GM21737 (cell line): ENCODE results near the gene PFKL.
"Not testable (repeated sequence)": the region's sequence is repeated elsewhere in the genome, so short reads cannot be mapped to it uniquely, and the experiment has no call there.

Source experiments
- ATAC-seq: cut with Tn5 transposase; IDR thresholded peaks from one replicate; pipeline ENCODE4 v1.9.1; 2021; ENCODE audit warnings: mild to moderate bottlenecking, moderate library complexity; ENCODE audit not compliant: unreplicated experiment

Gene PFKL

DNA sequence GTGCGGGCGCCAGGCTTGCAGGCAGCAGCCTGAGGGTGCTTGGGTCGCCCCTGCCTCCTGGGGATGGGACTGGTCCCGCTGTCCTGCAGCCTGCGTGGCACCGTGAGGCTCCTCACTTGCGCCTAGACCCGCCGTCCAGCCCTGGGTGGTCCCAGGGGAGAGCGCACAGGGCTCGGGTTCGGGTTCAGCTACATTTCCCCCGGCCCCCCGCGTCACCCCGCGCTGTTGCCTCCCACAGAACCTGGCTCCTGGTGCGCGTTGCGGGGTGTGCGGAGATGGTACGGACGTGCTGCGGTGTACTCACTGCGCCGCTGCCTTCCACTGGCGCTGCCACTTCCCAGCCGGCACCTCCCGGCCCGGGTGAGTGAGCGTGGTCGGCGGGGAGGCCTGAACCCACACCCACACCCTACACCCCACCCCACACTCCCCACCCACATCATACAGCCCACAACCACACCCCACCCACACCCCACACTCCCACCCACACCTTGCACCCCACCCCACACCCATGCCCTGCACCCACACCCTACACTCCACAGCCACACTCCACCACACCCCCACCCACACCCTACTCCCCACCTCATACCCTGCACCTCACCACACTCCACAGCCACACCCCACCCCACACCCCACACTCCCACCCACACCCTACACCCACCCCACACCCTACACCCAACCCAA, 6.2 kb upstream of the PFKL start:
- ATAC-seq: no peak

DNA sequence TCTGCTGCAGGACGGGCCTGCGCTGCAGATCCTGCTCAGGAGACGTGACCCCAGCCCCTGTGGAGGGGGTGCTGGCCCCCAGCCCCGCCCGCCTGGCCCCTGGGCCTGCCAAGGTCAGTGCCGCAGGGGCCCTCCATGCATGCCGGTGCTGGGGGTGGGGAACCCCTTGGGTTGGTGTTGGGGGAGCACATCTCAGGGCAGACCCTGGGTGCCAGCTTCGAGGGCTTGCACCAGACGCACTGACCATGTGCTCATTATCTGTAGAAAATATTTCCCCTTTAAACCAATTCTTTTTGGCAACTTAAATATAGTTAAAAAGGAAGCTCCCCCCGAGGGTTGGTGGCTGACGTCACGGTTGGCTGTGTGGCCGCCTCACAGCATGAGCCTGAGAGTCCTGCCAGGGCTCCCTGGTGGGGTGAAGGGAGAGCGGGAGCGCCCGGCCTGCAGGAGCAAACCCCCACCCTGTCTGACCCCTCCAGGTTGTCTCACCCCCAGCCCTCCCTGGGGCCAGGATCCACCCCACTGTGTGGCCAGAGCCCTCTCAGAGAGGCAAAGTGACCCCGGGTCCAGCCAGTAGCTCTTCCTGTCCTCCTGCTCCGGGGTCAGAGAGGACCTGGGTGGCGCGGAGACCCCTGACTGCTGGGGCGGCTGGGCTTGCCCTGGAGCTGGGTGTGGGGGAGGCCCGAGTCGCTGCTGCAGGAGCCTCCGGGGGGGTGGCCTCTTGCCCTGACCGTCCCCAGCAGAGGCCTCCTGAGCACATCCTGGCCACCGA, 5.3 kb upstream of the PFKL start:
- no peak for ATAC-seq

GRCh38 chr21:44295163-44295573, 4.7 kb upstream of the PFKL start:
- ATAC-seq: no peak

GRCh38 chr21:44295646-44296045, 4.2 kb upstream of the PFKL start:
- ATAC-seq: no peak

DNA sequence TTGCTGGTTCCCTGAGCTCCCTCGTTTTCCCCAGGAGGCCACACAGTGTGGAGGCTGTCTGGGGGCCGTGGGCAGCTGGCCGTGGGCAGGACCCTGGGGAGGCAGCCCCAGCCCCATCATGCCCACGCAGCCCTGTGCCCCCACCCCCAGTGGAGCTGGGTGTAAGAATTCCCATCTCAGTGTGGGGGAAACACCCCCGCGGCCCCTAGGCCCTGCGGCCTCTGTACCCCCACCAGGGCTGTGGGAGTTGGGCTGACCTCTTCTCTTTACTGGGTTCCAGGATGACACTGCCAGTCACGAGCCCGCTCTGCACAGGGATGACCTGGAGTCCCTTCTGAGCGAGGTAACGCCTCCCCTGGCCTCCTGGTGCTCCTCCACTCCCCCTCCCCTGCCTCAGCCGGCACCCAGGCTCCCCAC, 3.7 kb upstream of the PFKL start:
- no peak for ATAC-seq

DNA sequence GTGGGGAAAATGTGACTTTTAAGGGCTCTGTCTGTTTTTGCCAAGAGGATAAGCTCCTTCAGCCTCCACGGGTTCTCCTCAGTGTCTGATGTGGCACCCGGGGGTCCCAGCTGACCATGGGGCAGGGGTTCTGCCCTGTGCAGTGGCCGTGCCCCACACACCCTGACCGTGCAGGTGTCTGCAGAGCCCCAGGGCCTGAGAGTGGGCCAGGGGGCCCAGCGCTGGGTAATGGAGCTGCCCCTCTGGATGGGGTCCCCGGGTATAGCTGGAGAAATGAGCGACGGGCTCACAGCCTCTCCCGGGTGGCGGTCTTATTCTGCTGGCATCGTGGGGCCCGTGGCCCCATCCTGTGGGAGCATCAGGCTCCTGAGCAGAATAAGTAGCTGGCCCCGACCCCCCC, 2.9 kb upstream of the PFKL start:
- ATAC-seq: no peak

DNA sequence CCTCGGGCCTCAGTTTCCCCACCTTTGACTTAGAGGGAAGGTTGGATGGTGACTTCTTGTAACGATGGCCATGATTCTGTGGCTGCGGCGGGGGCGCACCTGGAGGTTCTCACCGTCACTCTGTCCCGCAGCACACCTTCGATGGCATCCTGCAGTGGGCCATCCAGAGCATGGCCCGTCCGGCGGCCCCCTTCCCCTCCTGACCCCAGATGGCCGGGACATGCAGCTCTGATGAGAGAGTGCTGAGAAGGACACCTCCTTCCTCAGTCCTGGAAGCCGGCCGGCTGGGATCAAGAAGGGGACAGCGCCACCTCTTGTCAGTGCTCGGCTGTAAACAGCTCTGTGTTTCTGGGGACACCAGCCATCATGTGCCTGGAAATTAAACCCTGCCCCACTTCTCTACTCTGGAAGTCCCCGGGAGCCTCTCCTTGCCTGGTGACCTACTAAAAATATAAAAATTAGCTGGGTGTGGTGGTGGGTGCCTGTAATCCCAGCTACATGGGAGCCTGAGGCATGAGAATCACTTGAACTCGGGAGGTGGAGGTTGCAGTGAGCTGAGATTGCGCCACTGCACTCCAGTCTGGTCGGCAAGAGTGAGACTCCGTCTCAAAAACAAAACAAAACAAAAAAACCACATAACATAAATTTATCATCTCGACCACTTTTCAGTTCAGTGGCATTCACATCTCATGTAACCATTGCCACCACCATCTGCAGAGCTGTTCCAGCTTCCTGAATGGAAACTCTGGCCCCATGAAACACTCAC, 2.1 kb upstream of the PFKL start:
- ATAC-seq: no peak

- ATAC-seq: no peak
Observed at GRCh38 chr21:44298301-44298700, 1.6 kb upstream of the PFKL start.

DNA sequence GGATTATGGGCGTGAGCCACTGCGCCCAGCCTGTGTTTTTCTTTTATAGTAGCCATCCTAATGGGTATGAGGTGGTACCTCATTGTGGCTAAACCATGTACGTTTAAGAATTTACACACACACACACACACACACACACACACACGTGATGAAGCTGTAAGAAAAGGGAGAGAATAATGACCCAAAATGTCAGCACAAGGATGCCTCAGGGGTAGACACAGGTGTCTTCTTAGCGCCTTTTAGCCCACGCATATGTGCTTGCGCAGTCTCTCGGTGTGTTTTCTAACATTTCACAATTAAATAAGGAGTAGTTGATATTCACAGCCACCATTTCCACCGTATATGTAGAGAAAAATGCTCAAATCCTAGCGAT, 782 bp upstream of the PFKL start:
- no peak for ATAC-seq

- ATAC-seq: peak; percentile 21
Observed at GRCh38 chr21:44300262-44300959, 558 bp downstream of the PFKL start.

- no peak for ATAC-seq
Observed at GRCh38 chr21:44301141-44301540, 1.3 kb downstream of the PFKL start.

DNA sequence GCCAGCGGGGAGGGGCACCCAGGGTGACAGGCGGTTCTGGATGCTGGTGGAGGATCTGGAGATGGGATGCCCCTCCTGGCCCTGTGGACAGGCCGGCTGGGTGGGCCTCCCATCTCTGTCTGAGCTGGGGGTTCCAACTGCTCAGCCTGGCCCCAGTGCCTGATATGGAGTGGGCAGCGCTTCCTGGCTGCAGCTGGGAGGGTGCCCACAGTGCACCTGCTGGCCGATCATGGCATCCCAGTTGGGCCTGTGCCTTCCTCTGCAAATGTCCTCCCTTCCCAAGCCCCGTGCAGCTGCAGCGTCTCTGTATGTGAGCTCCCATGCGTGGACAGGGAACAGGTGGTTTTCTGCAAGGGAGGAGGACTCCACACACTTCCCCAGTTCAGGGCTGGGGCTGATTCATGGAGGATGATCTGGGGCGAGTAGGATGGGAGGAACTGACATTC, 2.1 kb downstream of the PFKL start:
- ATAC-seq: no peak

GRCh38 chr21:44302573-44303401, 2.9 kb downstream of the PFKL start:
- not testable (repeated sequence) for ATAC-seq

DNA sequence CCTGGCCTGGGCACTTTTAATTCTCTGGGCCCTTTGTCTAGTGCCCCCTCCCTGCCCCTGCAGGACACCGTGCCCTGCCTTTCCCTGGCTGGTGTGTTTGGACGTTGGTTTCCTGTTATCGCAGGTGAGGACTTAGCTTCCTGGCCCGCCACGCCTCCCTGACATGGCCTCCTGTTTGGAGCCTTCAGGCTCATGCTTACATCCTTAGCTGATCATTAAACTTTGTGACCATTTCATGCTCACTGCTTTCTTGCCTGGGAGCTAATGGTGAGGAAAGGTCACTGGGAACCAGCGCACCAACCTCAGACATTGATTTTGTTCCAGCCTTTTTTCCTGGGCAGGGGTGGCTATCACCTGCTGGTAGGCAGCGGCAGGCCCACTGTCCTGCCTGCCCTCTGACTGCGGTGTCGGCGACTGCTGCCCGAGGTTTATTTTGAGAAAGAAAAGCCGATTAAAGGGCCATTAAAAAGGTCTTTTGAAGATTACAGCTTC, 3.7 kb downstream of the PFKL start:
- ATAC-seq: no peak

DNA sequence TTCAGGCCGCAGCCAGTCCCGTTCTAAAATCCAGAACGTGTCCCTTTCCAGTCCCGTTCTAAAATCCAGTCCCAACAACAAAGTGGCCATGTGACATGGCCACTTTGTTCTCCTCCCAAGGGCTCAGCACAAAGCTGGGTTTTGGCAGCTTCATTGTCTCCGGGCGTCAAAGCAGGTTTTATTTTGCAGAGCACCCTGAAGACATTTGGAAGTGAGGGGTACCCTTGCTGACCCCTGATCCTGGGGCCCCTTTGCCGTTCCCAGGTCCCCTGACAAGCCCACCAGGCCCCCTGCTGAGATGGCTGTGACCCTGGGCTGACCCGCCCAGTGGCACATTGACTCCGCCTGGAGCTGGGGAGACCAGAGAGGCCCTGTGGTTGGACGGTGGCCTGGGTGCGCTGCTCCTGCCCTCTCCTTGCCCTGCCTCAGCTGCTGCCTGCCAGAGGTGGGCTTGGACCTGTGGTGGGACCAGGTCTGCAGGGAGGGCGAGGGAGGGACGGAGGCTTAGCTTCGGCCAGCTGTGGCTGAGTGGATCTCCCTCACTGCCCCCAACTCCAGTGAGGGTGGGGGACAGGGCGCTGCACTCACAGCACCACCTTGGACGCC, 4.3 kb downstream of the PFKL start:
- ATAC-seq: no peak

DNA sequence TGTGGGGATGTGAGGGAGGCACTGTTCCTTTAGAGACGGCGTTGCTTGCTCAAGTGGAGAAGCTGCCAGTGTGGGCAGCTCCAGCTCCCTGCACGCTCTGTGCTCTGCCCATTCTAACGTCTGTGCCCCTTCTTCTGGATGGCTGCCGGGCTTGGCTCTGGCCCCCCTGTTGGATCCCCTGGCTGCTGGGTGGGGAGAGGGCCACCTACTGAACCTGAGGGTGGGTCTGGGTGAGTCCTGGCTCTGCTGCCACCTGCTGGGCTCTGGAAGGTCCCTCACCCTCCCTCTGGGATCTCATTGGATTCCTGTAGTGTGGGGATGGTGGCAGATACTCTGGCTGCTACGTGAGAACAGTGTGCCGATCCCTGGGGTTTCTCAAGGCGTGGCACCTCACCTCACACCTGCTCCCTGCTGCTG, 5.0 kb downstream of the PFKL start:
- ATAC-seq: no peak

DNA sequence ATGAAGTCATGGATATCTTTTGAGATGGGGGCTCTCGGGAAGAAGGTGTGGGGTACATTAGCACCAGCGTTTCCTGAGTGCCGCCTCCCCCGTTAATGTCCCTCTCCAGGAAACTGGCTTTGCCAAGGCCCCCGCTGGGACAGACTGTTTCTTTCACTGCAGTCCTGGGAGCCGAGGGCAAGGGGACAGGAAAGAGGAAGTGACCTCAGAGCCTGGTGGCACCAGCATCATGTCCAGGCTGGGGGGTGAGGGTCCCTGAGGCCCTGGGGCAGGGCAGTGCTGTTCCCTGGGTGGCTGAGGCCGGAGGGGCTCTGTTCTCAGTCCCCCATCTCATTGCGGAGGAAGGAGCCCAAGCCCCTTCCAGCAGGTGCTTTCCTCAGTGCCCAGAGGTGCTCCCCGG, 5.8 kb downstream of the PFKL start:
- no peak for ATAC-seq

DNA sequence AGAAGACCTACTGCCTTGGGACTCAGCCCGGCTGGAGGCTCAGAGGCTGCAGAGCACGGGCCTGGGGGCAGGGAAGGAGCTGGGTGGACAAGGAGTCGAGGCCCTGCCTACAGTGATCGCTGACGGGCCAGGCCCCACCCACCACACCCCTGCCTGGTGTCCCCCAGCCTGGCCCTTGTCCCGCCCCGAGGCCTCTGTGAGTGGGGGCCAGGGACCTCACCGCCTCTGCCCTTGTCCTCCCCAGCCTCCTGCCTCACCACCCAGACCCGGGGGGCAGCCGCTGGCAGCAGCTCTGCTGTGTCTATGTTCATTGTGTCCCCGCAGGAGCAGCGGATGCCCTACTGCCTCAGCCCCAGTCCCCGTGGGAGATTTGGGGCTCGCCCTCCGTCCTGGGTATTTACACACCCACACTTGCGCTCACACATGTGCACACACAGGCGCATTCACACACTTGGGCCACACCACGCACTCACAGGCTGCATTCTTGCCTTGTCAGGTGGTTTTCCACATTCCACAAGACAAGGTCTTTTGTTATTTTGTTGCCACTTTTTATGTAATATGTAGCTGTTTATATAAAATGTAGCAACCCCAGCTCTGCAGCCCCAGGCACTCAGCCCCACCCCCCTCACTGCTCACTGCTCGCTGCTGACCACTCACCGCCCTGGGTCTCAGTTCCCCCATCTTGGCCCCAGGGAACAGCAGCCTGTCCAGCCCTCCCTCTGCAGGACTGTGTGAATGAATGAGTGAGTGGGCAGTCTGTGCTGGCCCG, 7.3 kb downstream of the PFKL start:
- ATAC-seq: no peak
